Cerebellar nuclear complex (tissue), 1 donor: ENCODE data around the gene GTF3C4.

Experiments
- DNase-seq, 2 experiments: peaks; one replicate each; lab custom pipeline; 2025; lab: John Stamatoyannopoulos, UW

GTF3C4 gene

GRCh38 chr9:132647806-132648205 lies 22.5 kb upstream of the GTF3C4 start:
- DNase-seq = no peak

GRCh38 chr9:132648283-132648682 lies 22.0 kb upstream of the GTF3C4 start:
- DNase-seq = no peak

GRCh38 chr9:132648685-132649084 lies 21.6 kb upstream of the GTF3C4 start:
- no peak for DNase-seq

- no peak for DNase-seq
Measured at GRCh38 chr9:132651259-132651658, 19.0 kb upstream of the GTF3C4 start.

- no peak for DNase-seq
Measured at GRCh38 chr9:132656299-132656698, 14.0 kb upstream of the GTF3C4 start.

- peak in 1 of 2 experiments; percentile 53 for DNase-seq
Measured at GRCh38 chr9:132662152-132662945, 7.9 kb upstream of the GTF3C4 start.

GRCh38 chr9:132663117-132663516 lies 7.1 kb upstream of the GTF3C4 start:
- peak in 1 of 2 experiments; percentile 20 for DNase-seq

GRCh38 chr9:132663851-132664250 lies 6.4 kb upstream of the GTF3C4 start:
- DNase-seq = no peak

GRCh38 chr9:132669319-132669697 lies 956 bp upstream of the GTF3C4 start:
- DNase-seq = no peak

GRCh38 chr9:132669698-132670456 lies 387 bp upstream of the GTF3C4 start, which contains the start of gene DDX31:
DDX31 (minus strand) TSS chr9:132669983; CDS start chr9:132669934, 49 bp downstream.
- DNase-seq = peak in 1 of 2 experiments; percentile 42

- no peak for DNase-seq
Measured at GRCh38 chr9:132671620-132672412, 1.6 kb downstream of the GTF3C4 start.

- DNase-seq = no peak
Measured at GRCh38 chr9:132672413-132672690, 2.1 kb downstream of the GTF3C4 start.

GRCh38 chr9:132673355-132673754 lies 3.1 kb downstream of the GTF3C4 start:
- DNase-seq = no peak

GRCh38 chr9:132674485-132674884 lies 4.2 kb downstream of the GTF3C4 start:
- DNase-seq = no peak

GRCh38 chr9:132677976-132678375 lies 7.7 kb downstream of the GTF3C4 start:
- no peak for DNase-seq

- no peak for DNase-seq
Measured at GRCh38 chr9:132679946-132680625, 9.8 kb downstream of the GTF3C4 start.

GRCh38 chr9:132681561-132681960 lies 11.3 kb downstream of the GTF3C4 start:
- no peak for DNase-seq

GRCh38 chr9:132683873-132684272 lies 13.6 kb downstream of the GTF3C4 start:
- DNase-seq = no peak

- no peak for DNase-seq
Measured at GRCh38 chr9:132690696-132691095, 20.4 kb downstream of the GTF3C4 start.

GRCh38 chr9:132694144-132694543 lies 23.9 kb downstream of the GTF3C4 start:
- no peak for DNase-seq

GRCh38 chr9:132697230-132697629 lies 27.0 kb downstream of the GTF3C4 start:
- DNase-seq = no peak

GRCh38 chr9:132698989-132699388 lies 28.7 kb downstream of the GTF3C4 start:
- DNase-seq = no peak
